Effector memory CD4-positive, alpha-beta T cell (primary cell): ENCODE results near the gene EAF1.
"Not testable (repeated sequence)": the region's sequence is repeated elsewhere in the genome, so short reads cannot be mapped to it uniquely, and the experiment has no call there.

Experiments
- DNase-seq, 3 donors: peaks; one replicate each; pipeline ENCODE4 v3.0.0-alpha.2; 2020
- H3K27ac ChIP-seq: 2 replicates; pipeline ENCODE4 v1.7.0; 2013; ENCODE audit warnings: mild to moderate bottlenecking, low read length, moderate library complexity; ENCODE audit not compliant: insufficient read depth, poor library complexity, severe bottlenecking
- H3K27me3 ChIP-seq: replicated peaks from 2 replicates; pipeline ENCODE4 v1.7.0; 2013; ENCODE audit warnings: mild to moderate bottlenecking, low read length; ENCODE audit not compliant: insufficient read depth, control insufficient read depth, poor library complexity, severe bottlenecking
- H3K36me3 ChIP-seq: 2 replicates; pipeline ENCODE4 v1.7.0; 2013; ENCODE audit warnings: mild to moderate bottlenecking, low read length, moderate library complexity; ENCODE audit not compliant: control insufficient read depth, insufficient read depth
- H3K4me1 ChIP-seq: 2 replicates; pipeline ENCODE4 v1.7.0; 2013; ENCODE audit warnings: low read length, mild to moderate bottlenecking; ENCODE audit not compliant: control insufficient read depth, insufficient read depth, poor library complexity, severe bottlenecking
- H3K4me3 ChIP-seq: 2 replicates; pipeline ENCODE4 v1.7.0; 2013; ENCODE audit warnings: low read length, low read depth, mild to moderate bottlenecking; ENCODE audit not compliant: insufficient read depth, poor library complexity, severe bottlenecking
- H3K9me3 ChIP-seq: 2 replicates; pipeline ENCODE4 v1.7.0; 2013; ENCODE audit warnings: mild to moderate bottlenecking, low read length, moderate library complexity; ENCODE audit not compliant: control insufficient read depth

EAF1 gene

GRCh38 chr3:15476378-15476777 lies 49.0 kb downstream of the EAF1 start:
- Histone ChIP-seq H3K4me1 (no peaks in the 10 kb centered on the region), H3K27ac (no peak overlapping the region), H3K9me3 (no peaks in the 10 kb centered on the region), H3K27me3 (no peaks in the 10 kb centered on the region), H3K4me3 (no peak overlapping the region), H3K36me3 (no peaks in the 10 kb centered on the region)
- no peak for DNase-seq

- DNase-seq, result no peak
- Histone ChIP-seq H3K27ac (no peak overlapping the region), H3K36me3 (no peaks in the 10 kb centered on the region), H3K9me3 (no peaks in the 10 kb centered on the region), H3K27me3 (no peaks in the 10 kb centered on the region), H3K4me3 (no peak overlapping the region), H3K4me1 (no peaks in the 10 kb centered on the region)
These were observed 50.7 kb downstream of the EAF1 start for GRCh38 chr3:15477951-15478639.

GRCh38 chr3:15478640-15478979 lies 51.2 kb downstream of the EAF1 start:
- Histone ChIP-seq H3K9me3 (no peaks in the 10 kb centered on the region), H3K4me1 (no peaks in the 10 kb centered on the region), H3K27me3 (no peaks in the 10 kb centered on the region), H3K36me3 (no peaks in the 10 kb centered on the region), H3K27ac (no peak overlapping the region), H3K4me3 (no peak overlapping the region)
- DNase-seq, result no peak

GRCh38 chr3:15479400-15480224 lies 52.2 kb downstream of the EAF1 start:
- Histone ChIP-seq H3K27ac (no peak overlapping the region), H3K36me3 (no peaks in the 10 kb centered on the region), H3K4me1 (no peaks in the 10 kb centered on the region), H3K27me3 (no peaks in the 10 kb centered on the region), H3K9me3 (no peaks in the 10 kb centered on the region), H3K4me3 (no peak overlapping the region)
- DNase-seq, result no peak

- H3K4me3 ChIP-seq, H3K36me3 ChIP-seq, H3K27me3 ChIP-seq, DNase-seq, H3K27ac ChIP-seq, H3K9me3 ChIP-seq, H3K4me1 ChIP-seq: not testable (repeated sequence)
These were observed 57.2 kb downstream of the EAF1 start for GRCh38 chr3:15484551-15484950.

GRCh38 chr3:15486020-15486419 lies 58.6 kb downstream of the EAF1 start:
- no peaks in the 10 kb centered on the region for H3K36me3 ChIP-seq

GRCh38 chr3:15486979-15487378 lies 59.6 kb downstream of the EAF1 start:
- no peak overlapping the region for H3K4me3 ChIP-seq

More at GRCh38 chr3:15486020-15486419, 58.6 kb downstream of the EAF1 start:
- no peak overlapping the region for H3K4me3 ChIP-seq
- no peaks in the 10 kb centered on the region for H3K27me3 ChIP-seq
- no peaks in the 10 kb centered on the region for H3K4me1 ChIP-seq
- DNase-seq, result no peak
- no peak overlapping the region for H3K27ac ChIP-seq
- no peaks in the 10 kb centered on the region for H3K9me3 ChIP-seq

GRCh38 chr3:15488002-15488401 lies 60.6 kb downstream of the EAF1 start:
- no peak for DNase-seq
- no peaks in the 10 kb centered on the region for H3K4me1 ChIP-seq
- H3K27ac ChIP-seq, result no peak overlapping the region
- H3K27me3 ChIP-seq, result no peaks in the 10 kb centered on the region
- H3K4me3 ChIP-seq, result no peak overlapping the region
- H3K9me3 ChIP-seq, result no peaks in the 10 kb centered on the region
- H3K36me3 ChIP-seq, result no peaks in the 10 kb centered on the region

More at GRCh38 chr3:15486979-15487378, 59.6 kb downstream of the EAF1 start:
- H3K9me3 ChIP-seq, result no peaks in the 10 kb centered on the region
- DNase-seq, result no peak
- no peaks in the 10 kb centered on the region for H3K36me3 ChIP-seq
- no peak overlapping the region for H3K27ac ChIP-seq
- no peaks in the 10 kb centered on the region for H3K27me3 ChIP-seq
- no peaks in the 10 kb centered on the region for H3K4me1 ChIP-seq

GRCh38 chr3:15490158-15490557 lies 62.8 kb downstream of the EAF1 start:
- no peak for DNase-seq

GRCh38 chr3:15491143-15491542 lies 63.7 kb downstream of the EAF1 start:
- no peaks in the 10 kb centered on the region for H3K9me3 ChIP-seq
- DNase-seq, result no peak
- no peaks in the 10 kb centered on the region for H3K27me3 ChIP-seq
- no peaks in the 10 kb centered on the region for H3K36me3 ChIP-seq
- H3K4me1 ChIP-seq, result no peaks in the 10 kb centered on the region
- no peak overlapping the region for H3K4me3 ChIP-seq
- no peak overlapping the region for H3K27ac ChIP-seq

More at GRCh38 chr3:15490158-15490557, 62.8 kb downstream of the EAF1 start:
- H3K27me3 ChIP-seq, result no peaks in the 10 kb centered on the region
- no peaks in the 10 kb centered on the region for H3K4me1 ChIP-seq
- no peaks in the 10 kb centered on the region for H3K9me3 ChIP-seq
- H3K36me3 ChIP-seq, result no peaks in the 10 kb centered on the region
- H3K4me3 ChIP-seq, result no peak overlapping the region
- no peak overlapping the region for H3K27ac ChIP-seq
